ENCODE measurements around the gene OGFOD3. TPM values are rescaled to one million over a fixed set of nuclear protein-coding genes. Genes with fewer than 3 reads are reported as not detected.

The OGFOD3 gene
- polyA plus RNA-seq, 2 of the 4 experiments (the other 2 are of a cell fraction), result 15.2 to 19.8 TPM

DNA sequence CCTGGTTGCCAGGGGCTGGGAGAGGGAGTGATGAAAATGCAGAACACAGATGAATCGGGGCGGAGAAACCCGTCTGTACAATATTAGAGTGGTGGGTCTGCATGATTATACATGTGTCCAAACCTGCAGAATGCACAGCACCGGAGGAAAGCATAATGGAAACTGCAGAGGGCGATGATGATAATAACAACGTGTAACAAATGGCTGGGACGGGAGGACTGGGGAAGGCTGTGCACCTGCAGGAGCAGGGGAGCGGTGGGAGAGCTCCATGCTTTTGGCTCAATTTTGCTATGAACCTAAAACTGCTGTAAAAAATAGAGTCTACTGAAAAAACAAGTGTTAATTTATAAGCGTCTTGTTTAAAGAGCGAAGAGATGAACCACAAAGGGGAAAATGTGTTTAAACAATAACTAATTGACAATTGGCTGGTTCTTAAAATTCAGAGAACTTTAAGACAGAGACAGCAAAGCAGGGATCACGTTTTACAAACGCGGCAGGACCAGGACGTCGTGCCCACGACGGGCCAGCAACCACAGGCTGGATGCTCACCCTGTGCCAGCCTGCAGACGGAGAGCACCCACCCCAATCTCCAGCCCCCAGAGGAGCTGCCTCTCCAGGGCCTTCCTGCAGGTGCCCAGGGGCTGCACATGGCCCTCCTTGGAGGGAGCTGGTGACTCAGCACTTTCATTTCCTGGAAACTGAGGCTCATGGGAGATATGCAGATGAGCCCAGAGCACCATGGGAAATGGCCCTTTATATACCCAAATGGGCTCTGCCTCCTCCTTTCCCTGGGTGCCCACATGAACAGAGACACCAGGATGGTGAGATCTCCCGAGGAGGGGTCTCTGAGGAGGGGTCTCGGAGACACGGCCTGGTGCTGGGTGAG is 59.7 kb downstream of the OGFOD3 start, which contains the start of gene TEX19 (continued):
- TF ChIP-seq, protein P1, sequence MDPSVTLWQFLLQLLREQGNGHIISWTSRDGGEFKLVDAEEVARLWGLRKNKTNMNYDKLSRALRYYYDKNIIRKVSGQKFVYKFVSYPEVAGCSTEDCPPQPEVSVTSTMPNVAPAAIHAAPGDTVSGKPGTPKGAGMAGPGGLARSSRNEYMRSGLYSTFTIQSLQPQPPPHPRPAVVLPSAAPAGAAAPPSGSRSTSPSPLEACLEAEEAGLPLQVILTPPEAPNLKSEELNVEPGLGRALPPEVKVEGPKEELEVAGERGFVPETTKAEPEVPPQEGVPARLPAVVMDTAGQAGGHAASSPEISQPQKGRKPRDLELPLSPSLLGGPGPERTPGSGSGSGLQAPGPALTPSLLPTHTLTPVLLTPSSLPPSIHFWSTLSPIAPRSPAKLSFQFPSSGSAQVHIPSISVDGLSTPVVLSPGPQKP (IDR thresholded peaks at IDR 0.05; ENCODE audit: low read depth, low read length), result no peak
- TF ChIP-seq HOXB5 (CRISPR knock-in tag; IDR thresholded peaks at IDR 0.05), result no peak
- 0 out of 2 replicates have a peak, but pooled peaks have one; percentile 31 for TF ChIP-seq NPAS2 (CRISPR knock-in tag; IDR thresholded peaks at IDR 0.05; ENCODE audit: borderline replicate concordance)
- 0 out of 2 replicates have a peak, but pooled peaks have one; percentile 57 for TF ChIP-seq EHF (CRISPR knock-in tag; IDR thresholded peaks at IDR 0.05)
- TF ChIP-seq, protein P2, sequence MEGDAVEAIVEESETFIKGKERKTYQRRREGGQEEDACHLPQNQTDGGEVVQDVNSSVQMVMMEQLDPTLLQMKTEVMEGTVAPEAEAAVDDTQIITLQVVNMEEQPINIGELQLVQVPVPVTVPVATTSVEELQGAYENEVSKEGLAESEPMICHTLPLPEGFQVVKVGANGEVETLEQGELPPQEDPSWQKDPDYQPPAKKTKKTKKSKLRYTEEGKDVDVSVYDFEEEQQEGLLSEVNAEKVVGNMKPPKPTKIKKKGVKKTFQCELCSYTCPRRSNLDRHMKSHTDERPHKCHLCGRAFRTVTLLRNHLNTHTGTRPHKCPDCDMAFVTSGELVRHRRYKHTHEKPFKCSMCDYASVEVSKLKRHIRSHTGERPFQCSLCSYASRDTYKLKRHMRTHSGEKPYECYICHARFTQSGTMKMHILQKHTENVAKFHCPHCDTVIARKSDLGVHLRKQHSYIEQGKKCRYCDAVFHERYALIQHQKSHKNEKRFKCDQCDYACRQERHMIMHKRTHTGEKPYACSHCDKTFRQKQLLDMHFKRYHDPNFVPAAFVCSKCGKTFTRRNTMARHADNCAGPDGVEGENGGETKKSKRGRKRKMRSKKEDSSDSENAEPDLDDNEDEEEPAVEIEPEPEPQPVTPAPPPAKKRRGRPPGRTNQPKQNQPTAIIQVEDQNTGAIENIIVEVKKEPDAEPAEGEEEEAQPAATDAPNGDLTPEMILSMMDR (IDR thresholded peaks at IDR 0.05), result no peak
- TF ChIP-seq ZFP36 (IDR thresholded peaks at IDR 0.05; ENCODE audit: borderline replicate concordance, partially characterized antibody), result no peak
- TF ChIP-seq, protein P3, sequence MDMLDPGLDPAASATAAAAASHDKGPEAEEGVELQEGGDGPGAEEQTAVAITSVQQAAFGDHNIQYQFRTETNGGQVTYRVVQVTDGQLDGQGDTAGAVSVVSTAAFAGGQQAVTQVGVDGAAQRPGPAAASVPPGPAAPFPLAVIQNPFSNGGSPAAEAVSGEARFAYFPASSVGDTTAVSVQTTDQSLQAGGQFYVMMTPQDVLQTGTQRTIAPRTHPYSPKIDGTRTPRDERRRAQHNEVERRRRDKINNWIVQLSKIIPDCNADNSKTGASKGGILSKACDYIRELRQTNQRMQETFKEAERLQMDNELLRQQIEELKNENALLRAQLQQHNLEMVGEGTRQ (IDR thresholded peaks at IDR 0.05), result no peak
- no peak for TF ChIP-seq CBX2 (IDR thresholded peaks at IDR 0.05; ENCODE audit: borderline replicate concordance, low read depth)
- no peak for TF ChIP-seq KDM5A (IDR thresholded peaks at IDR 0.05)
- TF ChIP-seq, protein P4, sequence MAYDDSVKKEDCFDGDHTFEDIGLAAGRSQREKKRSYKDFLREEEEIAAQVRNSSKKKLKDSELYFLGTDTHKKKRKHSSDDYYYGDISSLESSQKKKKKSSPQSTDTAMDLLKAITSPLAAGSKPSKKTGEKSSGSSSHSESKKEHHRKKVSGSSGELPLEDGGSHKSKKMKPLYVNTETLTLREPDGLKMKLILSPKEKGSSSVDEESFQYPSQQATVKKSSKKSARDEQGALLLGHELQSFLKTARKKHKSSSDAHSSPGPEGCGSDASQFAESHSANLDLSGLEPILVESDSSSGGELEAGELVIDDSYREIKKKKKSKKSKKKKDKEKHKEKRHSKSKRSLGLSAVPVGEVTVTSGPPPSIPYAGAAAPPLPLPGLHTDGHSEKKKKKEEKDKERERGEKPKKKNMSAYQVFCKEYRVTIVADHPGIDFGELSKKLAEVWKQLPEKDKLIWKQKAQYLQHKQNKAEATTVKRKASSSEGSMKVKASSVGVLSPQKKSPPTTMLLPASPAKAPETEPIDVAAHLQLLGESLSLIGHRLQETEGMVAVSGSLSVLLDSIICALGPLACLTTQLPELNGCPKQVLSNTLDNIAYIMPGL (CRISPR knock-in tag; IDR thresholded peaks at IDR 0.05; ENCODE audit: borderline replicate concordance), result no peak
- TF ChIP-seq FOSB (CRISPR knock-in tag; IDR thresholded peaks at IDR 0.05), result no peak
- TF ChIP-seq, protein P5, sequence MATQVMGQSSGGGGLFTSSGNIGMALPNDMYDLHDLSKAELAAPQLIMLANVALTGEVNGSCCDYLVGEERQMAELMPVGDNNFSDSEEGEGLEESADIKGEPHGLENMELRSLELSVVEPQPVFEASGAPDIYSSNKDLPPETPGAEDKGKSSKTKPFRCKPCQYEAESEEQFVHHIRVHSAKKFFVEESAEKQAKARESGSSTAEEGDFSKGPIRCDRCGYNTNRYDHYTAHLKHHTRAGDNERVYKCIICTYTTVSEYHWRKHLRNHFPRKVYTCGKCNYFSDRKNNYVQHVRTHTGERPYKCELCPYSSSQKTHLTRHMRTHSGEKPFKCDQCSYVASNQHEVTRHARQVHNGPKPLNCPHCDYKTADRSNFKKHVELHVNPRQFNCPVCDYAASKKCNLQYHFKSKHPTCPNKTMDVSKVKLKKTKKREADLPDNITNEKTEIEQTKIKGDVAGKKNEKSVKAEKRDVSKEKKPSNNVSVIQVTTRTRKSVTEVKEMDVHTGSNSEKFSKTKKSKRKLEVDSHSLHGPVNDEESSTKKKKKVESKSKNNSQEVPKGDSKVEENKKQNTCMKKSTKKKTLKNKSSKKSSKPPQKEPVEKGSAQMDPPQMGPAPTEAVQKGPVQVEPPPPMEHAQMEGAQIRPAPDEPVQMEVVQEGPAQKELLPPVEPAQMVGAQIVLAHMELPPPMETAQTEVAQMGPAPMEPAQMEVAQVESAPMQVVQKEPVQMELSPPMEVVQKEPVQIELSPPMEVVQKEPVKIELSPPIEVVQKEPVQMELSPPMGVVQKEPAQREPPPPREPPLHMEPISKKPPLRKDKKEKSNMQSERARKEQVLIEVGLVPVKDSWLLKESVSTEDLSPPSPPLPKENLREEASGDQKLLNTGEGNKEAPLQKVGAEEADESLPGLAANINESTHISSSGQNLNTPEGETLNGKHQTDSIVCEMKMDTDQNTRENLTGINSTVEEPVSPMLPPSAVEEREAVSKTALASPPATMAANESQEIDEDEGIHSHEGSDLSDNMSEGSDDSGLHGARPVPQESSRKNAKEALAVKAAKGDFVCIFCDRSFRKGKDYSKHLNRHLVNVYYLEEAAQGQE (IDR thresholded peaks at IDR 0.05), result no peak
- no peak for TF ChIP-seq ZSCAN20 (CRISPR knock-in tag; IDR thresholded peaks at IDR 0.05)
- TF ChIP-seq HEYL (CRISPR knock-in tag; IDR thresholded peaks at IDR 0.05), result no peak

DNA sequence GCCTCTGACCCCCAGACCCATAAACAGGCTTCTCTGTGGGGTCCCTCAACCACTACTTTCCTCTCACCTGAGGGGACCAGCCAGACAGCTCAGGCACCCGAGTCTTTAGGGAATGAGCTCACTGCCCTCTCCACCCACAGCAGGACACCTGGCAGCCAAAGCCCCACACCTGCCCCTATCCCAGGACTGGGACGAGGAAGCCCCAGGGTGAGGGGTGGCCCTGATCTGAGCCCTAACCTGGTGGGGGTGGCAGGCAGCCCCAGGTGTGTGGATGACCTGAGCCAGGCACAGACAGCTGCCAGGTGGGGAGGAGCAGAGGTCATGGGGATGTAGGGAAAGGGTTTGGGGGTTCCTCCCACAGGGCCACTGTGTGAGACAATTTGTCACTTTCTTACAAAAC is 61.0 kb downstream of the OGFOD3 start:
- CTCF ChIA-PET, result interaction anchor here (0.7 to 5.8 kb wide), 12 partner anchors 8 to 197 kb away, joined by 3 to 44 read pairs (median 4); no protein-coding TSS in a partner anchor
- POLR2A ChIA-PET, result interaction anchor here (0.5 kb wide), 1 partner anchor 53 kb away, joined by 4 read pairs; no protein-coding TSS in a partner anchor
- no peak for DNase-seq (ENCODE audit: low read depth in 1 of 2, low spot score in 1 of 2)
- no peak overlapping the region for H3K4me2 ChIP-seq
- no peak for FAIRE-seq
- no peak for ATAC-seq
- no peak overlapping the region for H3K4me3 ChIP-seq
- peaks cover 18% of the 10 kb centered on the region for H3K4me1 ChIP-seq
- no peaks in the 10 kb centered on the region for H3K9me3 ChIP-seq
- H3K27ac ChIP-seq, result no peak overlapping the region
- WGBS (ENCODE audit: missing lambda C conversion rate), result 38% methylated on average over 1 of the region's 2 CpGs
- TF ChIP-seq, protein P2 (IDR thresholded peaks at IDR 0.05), result no peak
- TF ChIP-seq FOSL2 (IDR thresholded peaks at IDR 0.05) (no peak), FOSL2 (CRISPR knock-in tag; IDR thresholded peaks at IDR 0.05) (no peak), HOXB13 (CRISPR knock-in tag; IDR thresholded peaks at IDR 0.05; ENCODE audit: low read depth) (no peak), ESRRA (IDR thresholded peaks at IDR 0.05; ENCODE audit: borderline replicate concordance, low read length) (no peak), EHMT2 (IDR thresholded peaks at IDR 0.05; ENCODE audit: low read depth) (no peak), NR3C1 (IDR thresholded peaks at IDR 0.05) (no peak), FOSB (CRISPR knock-in tag; IDR thresholded peaks at IDR 0.05) (no peak), MYC (IDR thresholded peaks at IDR 0.05; ENCODE audit: borderline replicate concordance, low read length) (no peak), ZSCAN20 (CRISPR knock-in tag; IDR thresholded peaks at IDR 0.05) (no peak), EP300 (IDR thresholded peaks at IDR 0.05) (no peak)
- TF ChIP-seq, protein P6, sequence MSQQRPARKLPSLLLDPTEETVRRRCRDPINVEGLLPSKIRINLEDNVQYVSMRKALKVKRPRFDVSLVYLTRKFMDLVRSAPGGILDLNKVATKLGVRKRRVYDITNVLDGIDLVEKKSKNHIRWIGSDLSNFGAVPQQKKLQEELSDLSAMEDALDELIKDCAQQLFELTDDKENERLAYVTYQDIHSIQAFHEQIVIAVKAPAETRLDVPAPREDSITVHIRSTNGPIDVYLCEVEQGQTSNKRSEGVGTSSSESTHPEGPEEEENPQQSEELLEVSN (IDR thresholded peaks at IDR 0.05; ENCODE audit: borderline replicate concordance, low read depth), result no peak
